WTC11 (cell line): Measurements from ENCODE around the gene ARID3C. TPM values are rescaled to one million over a fixed set of nuclear protein-coding genes. Genes with fewer than 3 reads are reported as not detected.
A peak's percentile ranks its signal among the peaks of the same experiment; 100 is the strongest.

ENCODE experiments used
- ATAC-seq: fragments of 200-7000 bp; cut with Tn5 transposase; 2 replicates; pipeline ENCODE4 v1.10.0; 2021; ENCODE audit warnings: mild to moderate bottlenecking, moderate library complexity
- CTCF ChIA-PET: fragments of 300-600 bp; sonication (Branson Sonifier 250); formaldehyde crosslinking; loops from one replicate; lab custom pipeline; 2021; ENCODE audit warnings: antibody characterized with exemption; lab: Charles Lee
- POLR2A ChIA-PET: fragments of 350-600 bp; sonication (Branson Sonifier 250); formaldehyde crosslinking; loops from one replicate; lab custom pipeline; 2021; ENCODE audit warnings: antibody characterized with exemption; lab: Charles Lee
- DNase-seq: peaks from one replicate; pipeline ENCODE4 v3.0.0; 2021; ENCODE audit warnings: low spot score
- H3K27ac Mint-ChIP-seq: 2 replicates; pipeline ENCODE4 v1.8.0; 2021; ENCODE audit warnings: mixed read lengths
- H3K27me3 Mint-ChIP-seq: 2 replicates; pipeline ENCODE4 v1.8.0; 2021; ENCODE audit warnings: low read depth, mild to moderate bottlenecking, moderate library complexity, mixed read lengths
- H3K36me3 Mint-ChIP-seq: 2 replicates; pipeline ENCODE4 v1.8.0; 2021; ENCODE audit warnings: mixed read lengths
- H3K4me1 Mint-ChIP-seq: 2 replicates; pipeline ENCODE4 v1.8.0; 2022; ENCODE audit warnings: mixed read lengths
- H3K4me3 Mint-ChIP-seq: 2 replicates; pipeline ENCODE4 v1.8.0; 2021; ENCODE audit warnings: mild to moderate bottlenecking, moderate library complexity, mixed read lengths
- H3K9me3 Mint-ChIP-seq: 2 replicates; pipeline ENCODE4 v1.8.0; 2021; ENCODE audit warnings: mixed read lengths
- CREM ChIP-seq: sonication (generic); formaldehyde crosslinking; IDR thresholded peaks from 2 replicates; pipeline ENCODE4 v1.8.1; 2022; ENCODE audit warnings: mild to moderate bottlenecking, missing genetic modification reagents, moderate library complexity
- EMX1 ChIP-seq: fragments of 250-450 bp; sonication (Bioruptor Pico); IDR thresholded peaks from 2 replicates; pipeline ENCODE4 v1.8.0; 2021; ENCODE audit warnings: mild to moderate bottlenecking
- GABPB1 ChIP-seq: sonication (generic); formaldehyde crosslinking; IDR thresholded peaks from 2 replicates; pipeline ENCODE4 v1.8.1; 2023; ENCODE audit warnings: mild to moderate bottlenecking, missing genetic modification reagents
- HMGA2 ChIP-seq: fragments of 250-450 bp; sonication (Bioruptor Pico); IDR thresholded peaks from 2 replicates; pipeline ENCODE4 v1.4.0; 2021; ENCODE audit warnings: mild to moderate bottlenecking, moderate library complexity
- JUN ChIP-seq: sonication (generic); formaldehyde crosslinking; IDR thresholded peaks from 2 replicates; pipeline ENCODE4 v1.8.0; 2023; ENCODE audit warnings: mild to moderate bottlenecking, missing genetic modification reagents
- NFATC4 ChIP-seq: fragments of 250-450 bp; sonication (Bioruptor Pico); IDR thresholded peaks from 2 replicates; pipeline ENCODE4 v1.9.0; 2021; ENCODE audit warnings: mild to moderate bottlenecking
- NR2C2 ChIP-seq: sonication (generic); formaldehyde crosslinking; IDR thresholded peaks from 2 replicates; pipeline ENCODE4 v1.8.0; 2022; ENCODE audit warnings: mild to moderate bottlenecking, missing genetic modification reagents
- SMAD3 ChIP-seq: sonication (generic); formaldehyde crosslinking; IDR thresholded peaks from 2 replicates; pipeline ENCODE4 v1.8.0; 2022; ENCODE audit warnings: missing genetic modification reagents, mild to moderate bottlenecking, borderline replicate concordance
- SOX15 ChIP-seq: fragments of 250-450 bp; sonication (Bioruptor Pico); IDR thresholded peaks from 2 replicates; pipeline ENCODE4 v1.9.0; 2021; ENCODE audit warnings: mild to moderate bottlenecking
- TCF7 ChIP-seq: sonication (generic); formaldehyde crosslinking; IDR thresholded peaks from 2 replicates; pipeline ENCODE4 v1.8.0; 2022; ENCODE audit warnings: mild to moderate bottlenecking, low read depth, missing genetic modification reagents, moderate library complexity
- ZNF138 ChIP-seq: sonication (generic); formaldehyde crosslinking; conservative IDR thresholded peaks from 2 replicates; pipeline ENCODE4 v1.8.1; 2022; ENCODE audit warnings: mild to moderate bottlenecking, moderate library complexity, missing genetic modification reagents
- ZNF317 ChIP-seq: sonication (generic); formaldehyde crosslinking; IDR thresholded peaks from 2 replicates; pipeline ENCODE4 v1.8.1; 2023; ENCODE audit warnings: low read depth, mild to moderate bottlenecking, moderate library complexity, missing genetic modification reagents, borderline replicate concordance
- ZNF396 ChIP-seq: fragments of 250-450 bp; sonication (Bioruptor Pico); IDR thresholded peaks from 2 replicates; pipeline ENCODE4 v1.8.0; 2021; ENCODE audit warnings: mild to moderate bottlenecking, moderate library complexity, borderline replicate concordance
- total RNA-seq: library from RNA; stranded (reverse); gene quantifications from 3 replicates; pipeline ENCODE4 v1.2.3, GENCODE V29; 2021
- TF ChIP-seq, protein P1 (sequence below): fragments of 250-450 bp; sonication (Bioruptor Pico); IDR thresholded peaks from 2 replicates; pipeline ENCODE4 v1.9.0; 2021; ENCODE audit warnings: mild to moderate bottlenecking
- TF ChIP-seq, protein P2 (sequence below): sonication (generic); formaldehyde crosslinking; IDR thresholded peaks from 2 replicates; pipeline ENCODE4 v1.8.0; 2022; ENCODE audit warnings: mild to moderate bottlenecking, missing genetic modification reagents
- TF ChIP-seq, protein P3 (sequence below): sonication (generic); formaldehyde crosslinking; IDR thresholded peaks from 2 replicates; pipeline ENCODE4 v1.8.0; 2022; ENCODE audit warnings: mild to moderate bottlenecking, missing genetic modification reagents
- TF ChIP-seq, protein P4 (sequence below): sonication (generic); formaldehyde crosslinking; IDR thresholded peaks from 2 replicates; pipeline ENCODE4 v1.8.0; 2023; ENCODE audit warnings: mild to moderate bottlenecking, missing genetic modification reagents
- TF ChIP-seq, protein P5 (sequence below): sonication (generic); formaldehyde crosslinking; IDR thresholded peaks from 2 replicates; pipeline ENCODE4 v1.8.1; 2022; ENCODE audit warnings: low read depth, mild to moderate bottlenecking, moderate library complexity, missing genetic modification reagents, borderline replicate concordance

The ARID3C gene
- total RNA-seq, 1 experiment from 2014 or later = 0.15 TPM

DNA sequence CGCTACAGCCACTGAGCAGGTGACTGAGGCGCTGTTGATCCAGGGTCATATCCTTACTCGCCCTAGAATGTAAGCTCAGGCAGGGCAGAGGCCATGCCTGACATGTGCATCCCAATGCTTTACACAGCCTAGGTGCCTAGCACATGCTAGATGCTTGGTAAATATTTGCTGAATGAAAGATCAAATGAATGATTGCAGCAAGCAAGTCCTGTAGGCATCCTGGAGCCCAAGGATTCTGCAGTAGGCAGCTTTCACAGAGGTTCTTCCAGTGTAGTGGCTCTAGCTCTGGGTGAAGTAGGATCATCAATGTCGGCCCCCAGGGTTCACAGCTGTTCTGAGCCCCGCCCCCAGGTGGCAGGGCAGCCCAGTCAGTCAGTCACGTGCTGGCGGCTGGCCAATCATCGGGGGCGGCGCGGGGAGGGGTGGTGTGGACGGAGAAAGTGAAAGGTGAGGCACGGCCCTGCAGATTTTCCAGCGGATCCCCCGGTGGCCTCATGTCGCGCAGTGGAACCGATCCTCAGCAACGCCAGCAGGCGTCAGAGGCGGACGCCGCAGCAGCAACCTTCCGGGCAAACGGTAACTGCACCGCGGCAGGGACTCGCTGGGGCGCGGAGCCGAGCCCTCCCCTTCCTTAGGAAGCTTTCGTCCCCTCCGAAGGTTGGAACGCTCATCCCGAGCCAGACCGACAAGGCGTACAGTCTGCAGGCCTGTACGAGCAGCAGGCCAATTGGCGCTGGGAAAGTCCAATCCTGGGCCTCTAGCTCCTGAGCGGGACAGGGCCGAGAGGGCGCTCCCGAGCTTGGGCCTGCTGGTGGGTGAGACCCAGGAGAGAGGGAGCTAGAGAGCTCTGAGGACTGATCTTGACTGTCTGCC lies 17.6 kb upstream of the ARID3C start, which contains the start of gene GALT (continued):
- no peak; the same call in 1 of the 2 replicates for TF ChIP-seq JUN (CRISPR knock-in tag)

DNA sequence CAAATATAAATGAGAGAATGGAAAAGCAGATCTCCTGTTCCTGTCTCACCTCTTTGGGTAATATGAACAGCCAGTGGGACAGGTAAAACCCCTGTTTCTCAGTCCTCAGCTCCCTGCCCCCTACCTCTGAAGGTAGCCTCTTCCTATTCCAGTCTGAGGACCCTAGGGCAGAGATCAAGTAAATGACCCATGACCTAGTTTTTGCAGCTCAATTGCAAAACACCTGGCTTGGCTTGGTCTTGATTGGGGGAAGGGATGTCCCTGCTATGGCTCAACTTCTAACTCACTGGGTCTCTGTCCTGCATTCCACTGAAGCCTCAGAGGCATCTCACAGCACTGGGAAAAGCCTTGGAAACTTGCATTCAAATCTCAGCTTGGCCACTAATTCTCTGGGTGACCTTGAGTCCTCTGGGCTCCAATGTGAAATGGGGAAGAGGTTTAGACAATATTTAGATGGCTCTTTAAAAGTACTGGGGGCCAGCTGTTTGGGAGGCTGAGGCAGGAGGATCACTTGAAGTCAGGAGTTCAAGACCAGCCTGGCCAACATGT lies 16.0 kb upstream of the ARID3C start:
- Mint-ChIP-seq H3K4me3 (peak overlapping the region; percentile 39), H3K36me3 (peaks cover 18% of the 10 kb centered on the region), H3K27ac (peak overlapping the region; percentile 89), H3K9me3 (no peaks in the 10 kb centered on the region), H3K4me1 (peaks cover 33% of the 10 kb centered on the region), H3K27me3 (no peaks in the 10 kb centered on the region)
- no peak for DNase-seq
- TF ChIP-seq, protein P1, sequence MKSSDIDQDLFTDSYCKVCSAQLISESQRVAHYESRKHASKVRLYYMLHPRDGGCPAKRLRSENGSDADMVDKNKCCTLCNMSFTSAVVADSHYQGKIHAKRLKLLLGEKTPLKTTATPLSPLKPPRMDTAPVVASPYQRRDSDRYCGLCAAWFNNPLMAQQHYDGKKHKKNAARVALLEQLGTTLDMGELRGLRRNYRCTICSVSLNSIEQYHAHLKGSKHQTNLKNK (CRISPR knock-in tag) = no peak
- TF ChIP-seq, protein P2, sequence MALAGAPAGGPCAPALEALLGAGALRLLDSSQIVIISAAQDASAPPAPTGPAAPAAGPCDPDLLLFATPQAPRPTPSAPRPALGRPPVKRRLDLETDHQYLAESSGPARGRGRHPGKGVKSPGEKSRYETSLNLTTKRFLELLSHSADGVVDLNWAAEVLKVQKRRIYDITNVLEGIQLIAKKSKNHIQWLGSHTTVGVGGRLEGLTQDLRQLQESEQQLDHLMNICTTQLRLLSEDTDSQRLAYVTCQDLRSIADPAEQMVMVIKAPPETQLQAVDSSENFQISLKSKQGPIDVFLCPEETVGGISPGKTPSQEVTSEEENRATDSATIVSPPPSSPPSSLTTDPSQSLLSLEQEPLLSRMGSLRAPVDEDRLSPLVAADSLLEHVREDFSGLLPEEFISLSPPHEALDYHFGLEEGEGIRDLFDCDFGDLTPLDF = no peak
- TF ChIP-seq ZNF138 (CRISPR knock-in tag) (no peak), ZNF396 (CRISPR knock-in tag) (no peak), EMX1 (CRISPR knock-in tag) (no peak), NFATC4 (CRISPR knock-in tag) (no peak), ZNF317 (CRISPR knock-in tag) (no peak), SMAD3 (CRISPR knock-in tag) (no peak), GABPB1 (0 out of 2 replicates have a peak, but pooled peaks have one; percentile 34), NR2C2 (CRISPR knock-in tag) (no peak), CREM (CRISPR knock-in tag) (no peak), TCF7 (CRISPR knock-in tag) (no peak), HMGA2 (CRISPR knock-in tag) (no peak), SOX15 (CRISPR knock-in tag) (no peak)
- TF ChIP-seq, protein P3, sequence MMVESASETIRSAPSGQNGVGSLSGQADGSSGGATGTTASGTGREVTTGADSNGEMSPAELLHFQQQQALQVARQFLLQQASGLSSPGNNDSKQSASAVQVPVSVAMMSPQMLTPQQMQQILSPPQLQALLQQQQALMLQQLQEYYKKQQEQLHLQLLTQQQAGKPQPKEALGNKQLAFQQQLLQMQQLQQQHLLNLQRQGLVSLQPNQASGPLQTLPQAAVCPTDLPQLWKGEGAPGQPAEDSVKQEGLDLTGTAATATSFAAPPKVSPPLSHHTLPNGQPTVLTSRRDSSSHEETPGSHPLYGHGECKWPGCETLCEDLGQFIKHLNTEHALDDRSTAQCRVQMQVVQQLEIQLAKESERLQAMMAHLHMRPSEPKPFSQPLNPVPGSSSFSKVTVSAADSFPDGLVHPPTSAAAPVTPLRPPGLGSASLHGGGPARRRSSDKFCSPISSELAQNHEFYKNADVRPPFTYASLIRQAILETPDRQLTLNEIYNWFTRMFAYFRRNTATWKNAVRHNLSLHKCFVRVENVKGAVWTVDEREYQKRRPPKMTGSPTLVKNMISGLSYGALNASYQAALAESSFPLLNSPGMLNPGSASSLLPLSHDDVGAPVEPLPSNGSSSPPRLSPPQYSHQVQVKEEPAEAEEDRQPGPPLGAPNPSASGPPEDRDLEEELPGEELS (CRISPR knock-in tag) = no peak
- TF ChIP-seq, protein P4, sequence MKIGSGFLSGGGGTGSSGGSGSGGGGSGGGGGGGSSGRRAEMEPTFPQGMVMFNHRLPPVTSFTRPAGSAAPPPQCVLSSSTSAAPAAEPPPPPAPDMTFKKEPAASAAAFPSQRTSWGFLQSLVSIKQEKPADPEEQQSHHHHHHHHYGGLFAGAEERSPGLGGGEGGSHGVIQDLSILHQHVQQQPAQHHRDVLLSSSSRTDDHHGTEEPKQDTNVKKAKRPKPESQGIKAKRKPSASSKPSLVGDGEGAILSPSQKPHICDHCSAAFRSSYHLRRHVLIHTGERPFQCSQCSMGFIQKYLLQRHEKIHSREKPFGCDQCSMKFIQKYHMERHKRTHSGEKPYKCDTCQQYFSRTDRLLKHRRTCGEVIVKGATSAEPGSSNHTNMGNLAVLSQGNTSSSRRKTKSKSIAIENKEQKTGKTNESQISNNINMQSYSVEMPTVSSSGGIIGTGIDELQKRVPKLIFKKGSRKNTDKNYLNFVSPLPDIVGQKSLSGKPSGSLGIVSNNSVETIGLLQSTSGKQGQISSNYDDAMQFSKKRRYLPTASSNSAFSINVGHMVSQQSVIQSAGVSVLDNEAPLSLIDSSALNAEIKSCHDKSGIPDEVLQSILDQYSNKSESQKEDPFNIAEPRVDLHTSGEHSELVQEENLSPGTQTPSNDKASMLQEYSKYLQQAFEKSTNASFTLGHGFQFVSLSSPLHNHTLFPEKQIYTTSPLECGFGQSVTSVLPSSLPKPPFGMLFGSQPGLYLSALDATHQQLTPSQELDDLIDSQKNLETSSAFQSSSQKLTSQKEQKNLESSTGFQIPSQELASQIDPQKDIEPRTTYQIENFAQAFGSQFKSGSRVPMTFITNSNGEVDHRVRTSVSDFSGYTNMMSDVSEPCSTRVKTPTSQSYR (CRISPR knock-in tag) = 0 out of 2 replicates have a peak, but pooled peaks have one; percentile 54
- TF ChIP-seq, protein P5, sequence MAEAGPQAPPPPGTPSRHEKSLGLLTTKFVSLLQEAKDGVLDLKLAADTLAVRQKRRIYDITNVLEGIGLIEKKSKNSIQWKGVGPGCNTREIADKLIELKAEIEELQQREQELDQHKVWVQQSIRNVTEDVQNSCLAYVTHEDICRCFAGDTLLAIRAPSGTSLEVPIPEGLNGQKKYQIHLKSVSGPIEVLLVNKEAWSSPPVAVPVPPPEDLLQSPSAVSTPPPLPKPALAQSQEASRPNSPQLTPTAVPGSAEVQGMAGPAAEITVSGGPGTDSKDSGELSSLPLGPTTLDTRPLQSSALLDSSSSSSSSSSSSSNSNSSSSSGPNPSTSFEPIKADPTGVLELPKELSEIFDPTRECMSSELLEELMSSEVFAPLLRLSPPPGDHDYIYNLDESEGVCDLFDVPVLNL (CRISPR knock-in tag) = no peak
- ChIA-PET POLR2A (interaction anchor here (0.9 to 2.0 kb wide), 3 partner anchors 10 to 20 kb away, joined by 3 to 8 read pairs (median 6); no protein-coding TSS in a partner anchor), CTCF (interaction anchor here (0.7 to 5.6 kb wide), 8 partner anchors 9 to 427 kb away, joined by 3 to 94 read pairs (median 4); partner anchors contain the start of genes RPP25L and SIGMAR1)
- peak; percentile 1; the same call in 1 of the 2 replicates for ATAC-seq
